ENCODE data around the gene GGA3.

GGA3 gene

DNA sequence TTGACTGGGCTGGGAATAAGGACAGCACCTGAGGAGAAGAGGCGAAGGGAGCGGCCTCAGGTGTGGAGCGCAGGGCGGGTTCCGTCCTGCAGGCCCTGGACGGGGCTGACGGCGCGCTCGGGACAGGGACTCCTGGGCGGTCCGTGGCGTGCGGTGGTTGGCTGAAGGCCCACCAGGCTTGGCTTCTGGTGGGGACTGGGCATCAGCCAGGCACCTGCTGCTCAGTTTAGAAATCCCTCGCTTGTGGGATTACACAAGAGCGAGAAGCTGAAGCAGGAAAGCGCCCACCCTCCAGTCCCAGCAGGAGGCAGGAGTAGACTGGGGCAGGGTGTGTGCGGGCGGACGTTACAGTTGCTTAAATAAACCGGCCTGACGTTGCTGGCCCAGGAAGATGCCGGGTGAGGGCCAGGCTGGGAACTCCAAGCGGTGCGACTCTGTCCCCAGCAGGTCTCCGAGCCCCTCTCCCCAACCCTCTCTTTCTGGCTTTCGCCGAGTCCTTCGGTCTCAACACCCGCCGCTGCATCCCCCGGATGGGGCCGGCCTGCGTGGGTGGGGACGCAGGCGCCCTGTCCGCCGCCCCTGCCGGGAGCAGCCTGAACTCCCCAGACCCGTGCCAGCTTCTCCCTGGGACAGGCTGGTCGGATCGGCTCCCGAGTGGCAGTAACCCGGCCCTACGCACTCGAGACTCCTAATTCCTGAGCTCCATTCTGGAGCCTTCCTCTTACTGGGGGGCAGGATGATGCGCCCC lies 9.0 kb upstream of the GGA3 start:
- Histone ChIP-seq H2AK5ac (ENCODE audit: low read length) (no peak overlapping the region), H2BK120ac (ENCODE audit: low read depth, low read length) (no peak overlapping the region), H2BK15ac (replicated peaks; ENCODE audit: low read depth) (no peak overlapping the region), H3K56ac (ENCODE audit: low read length) (peak overlapping the region; percentile 91), H3K4ac (ENCODE audit: low read depth, low read length) (no peak overlapping the region), H3K4me2 (ENCODE audit: low read length) (peak overlapping the region; percentile 99), H3K4me1 (ENCODE audit: control insufficient read depth, low read depth, low read length) (peaks cover 2% of the 10 kb centered on the region), H3K27me3 (ENCODE audit: insufficient read depth, low read length, poor library complexity) (no peaks in the 10 kb centered on the region), H3K79me2 (ENCODE audit: control insufficient read depth, insufficient read depth, low read length) (no peaks in the 10 kb centered on the region), H2BK5ac (ENCODE audit: low read length) (no peak overlapping the region), H3K27ac (ENCODE audit: low read depth, low read length) (no peak overlapping the region), H3K36me3 (ENCODE audit: control insufficient read depth, insufficient read depth, low read length) (peaks cover 11% of the 10 kb centered on the region), H3K18ac (ENCODE audit: low read length) (peak overlapping the region; percentile 33), H3K9ac (ENCODE audit: low read length) (peak overlapping the region; percentile 81), H4K8ac (ENCODE audit: low read depth, low read length) (no peak overlapping the region), H3K79me1 (ENCODE audit: low read length) (no peaks in the 10 kb centered on the region), H3K4me3 (ENCODE audit: low read length) (peak overlapping the region; percentile 81), H3K23ac (ENCODE audit: low read length) (no peak overlapping the region), H4K5ac (ENCODE audit: low read length) (no peak overlapping the region)
- peak; percentile 72 for DNase-seq
- WGBS (ENCODE audit: extremely low coverage, insufficient coverage, low lambda C conversion rate), result no CpG with 5 or more reads among the region's 47 CpGs

DNA sequence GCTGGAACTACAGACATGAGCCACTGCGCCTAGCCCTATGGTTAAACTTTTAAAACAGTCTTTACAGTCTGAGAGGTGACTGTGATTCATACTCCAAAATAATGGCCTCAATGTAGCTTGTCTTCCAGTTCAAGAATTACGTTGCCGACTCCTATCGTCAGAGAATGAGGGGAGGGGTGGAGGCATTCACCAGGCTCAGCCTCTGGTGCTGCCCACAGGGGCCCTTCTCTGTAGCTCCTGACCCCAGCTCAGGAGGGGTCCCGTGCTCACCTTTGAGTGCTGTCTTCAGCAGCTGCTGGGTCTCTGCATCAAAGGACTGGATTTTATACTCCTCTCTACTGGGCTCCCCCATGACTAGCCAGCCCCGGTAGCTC lies 8.4 kb upstream of the GGA3 start:
- no peak overlapping the region for H2AK5ac ChIP-seq (ENCODE audit: low read length)
- H3K4me2 ChIP-seq (ENCODE audit: low read length), result peak overlapping the region; percentile 99
- no peaks in the 10 kb centered on the region for H3K79me1 ChIP-seq (ENCODE audit: low read length)
- H3K4me3 ChIP-seq (ENCODE audit: low read length), result no peak overlapping the region
- H2BK5ac ChIP-seq (ENCODE audit: low read length), result no peak overlapping the region
- no peak overlapping the region for H3K23ac ChIP-seq (ENCODE audit: low read length)
- H3K27me3 ChIP-seq (ENCODE audit: insufficient read depth, low read length, poor library complexity), result no peaks in the 10 kb centered on the region
- peak overlapping the region; percentile 91 for H3K56ac ChIP-seq (ENCODE audit: low read length)
- H2BK15ac ChIP-seq (replicated peaks; ENCODE audit: low read depth), result no peak overlapping the region
- H3K27ac ChIP-seq (ENCODE audit: low read depth, low read length), result no peak overlapping the region
- no peak overlapping the region for H3K4ac ChIP-seq (ENCODE audit: low read depth, low read length)
- peaks cover 2% of the 10 kb centered on the region for H3K4me1 ChIP-seq (ENCODE audit: control insufficient read depth, low read depth, low read length)
- H3K79me2 ChIP-seq (ENCODE audit: control insufficient read depth, insufficient read depth, low read length), result no peaks in the 10 kb centered on the region
- no peak overlapping the region for H4K8ac ChIP-seq (ENCODE audit: low read depth, low read length)
- no peak for DNase-seq
- no peak overlapping the region for H2BK120ac ChIP-seq (ENCODE audit: low read depth, low read length)
- WGBS (ENCODE audit: extremely low coverage, insufficient coverage, low lambda C conversion rate), result no CpG with 5 or more reads among the region's 6 CpGs
- peaks cover 11% of the 10 kb centered on the region for H3K36me3 ChIP-seq (ENCODE audit: control insufficient read depth, insufficient read depth, low read length)
- H4K5ac ChIP-seq (ENCODE audit: low read length), result no peak overlapping the region
- H3K9ac ChIP-seq (ENCODE audit: low read length), result peak overlapping the region; percentile 81
- no peak overlapping the region for H3K18ac ChIP-seq (ENCODE audit: low read length)

DNA sequence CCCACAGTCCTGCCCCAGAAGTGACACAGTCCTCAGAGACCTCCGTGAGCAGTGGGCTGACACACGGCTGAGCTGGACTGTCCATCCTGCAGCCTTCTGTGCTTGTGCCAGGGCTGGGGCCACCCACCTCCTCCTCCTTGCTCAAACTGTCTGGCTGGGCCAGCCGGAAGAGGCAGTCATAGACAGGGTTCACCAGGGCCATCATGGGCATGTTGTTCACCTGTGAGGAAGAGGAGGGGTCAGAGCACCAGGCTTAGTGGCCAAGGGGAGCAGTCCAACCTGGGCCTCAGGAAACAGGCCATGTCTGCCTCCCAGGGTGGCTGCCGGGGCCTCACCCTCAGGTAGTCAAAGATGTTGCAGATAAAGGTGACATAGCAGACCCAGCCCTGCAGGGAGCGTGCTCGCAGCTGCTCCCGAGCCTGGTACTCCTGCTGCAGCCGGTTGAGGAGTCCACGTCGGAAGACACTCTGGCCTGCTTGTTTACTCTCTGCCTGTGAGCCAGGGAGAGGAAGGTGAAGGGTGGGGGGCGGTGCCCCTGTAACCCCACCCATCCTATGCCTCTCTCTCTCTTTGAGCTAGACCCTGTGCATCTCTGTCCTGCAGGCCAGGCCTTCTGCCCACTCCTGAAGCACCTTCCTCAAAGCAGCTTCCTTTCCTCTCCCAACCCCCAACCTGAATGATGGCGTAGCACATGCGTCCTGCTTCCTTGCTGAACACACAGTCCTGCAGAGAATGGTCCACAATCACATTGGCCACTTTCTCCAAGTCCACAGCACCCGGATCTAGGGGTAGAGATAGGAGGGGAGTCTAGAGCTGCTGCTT lies 6.2 kb upstream of the GGA3 start:
- Histone ChIP-seq H4K8ac (ENCODE audit: low read depth, low read length) (no peak overlapping the region), H3K4me1 (ENCODE audit: control insufficient read depth, low read depth, low read length) (peaks cover 2% of the 10 kb centered on the region), H3K18ac (ENCODE audit: low read length) (no peak overlapping the region), H3K4ac (ENCODE audit: low read depth, low read length) (no peak overlapping the region), H2AK5ac (ENCODE audit: low read length) (peak overlapping the region; percentile 43), H3K56ac (ENCODE audit: low read length) (peak overlapping the region; percentile 79), H2BK15ac (replicated peaks; ENCODE audit: low read depth) (no peak overlapping the region), H3K23ac (ENCODE audit: low read length) (no peak overlapping the region), H3K9ac (ENCODE audit: low read length) (peak overlapping the region; percentile 35), H3K4me3 (ENCODE audit: low read length) (no peak overlapping the region), H3K79me1 (ENCODE audit: low read length) (peaks cover 8% of the 10 kb centered on the region), H3K4me2 (ENCODE audit: low read length) (no peak overlapping the region), H2BK120ac (ENCODE audit: low read depth, low read length) (no peak overlapping the region), H3K79me2 (ENCODE audit: control insufficient read depth, insufficient read depth, low read length) (peaks cover 6% of the 10 kb centered on the region), H3K27ac (ENCODE audit: low read depth, low read length) (no peak overlapping the region), H3K27me3 (ENCODE audit: insufficient read depth, low read length, poor library complexity) (no peaks in the 10 kb centered on the region), H4K5ac (ENCODE audit: low read length) (no peak overlapping the region), H3K36me3 (ENCODE audit: control insufficient read depth, insufficient read depth, low read length) (peaks cover 12% of the 10 kb centered on the region), H2BK5ac (ENCODE audit: low read length) (no peak overlapping the region)
- peak; percentile 85 for DNase-seq
- WGBS (ENCODE audit: extremely low coverage, insufficient coverage, low lambda C conversion rate), result no CpG with 5 or more reads among the region's 14 CpGs

DNA sequence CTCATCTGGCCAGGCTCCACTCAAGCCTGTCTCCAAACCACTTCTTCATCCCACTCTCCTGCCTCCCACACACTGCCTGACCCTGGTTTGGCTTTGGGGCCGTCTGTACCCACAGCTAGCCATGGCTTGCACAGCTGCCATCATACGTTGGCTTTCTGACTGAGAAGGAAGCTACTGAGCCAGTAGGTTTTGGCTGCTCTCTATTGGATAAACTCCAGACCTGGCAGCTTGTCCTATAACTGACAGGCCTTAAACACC lies 5.7 kb upstream of the GGA3 start:
- H3K9ac ChIP-seq (ENCODE audit: low read length), result no peak overlapping the region
- no peak for DNase-seq
- no peak overlapping the region for H3K56ac ChIP-seq (ENCODE audit: low read length)
- H3K4me1 ChIP-seq (ENCODE audit: control insufficient read depth, low read depth, low read length), result peaks cover 5% of the 10 kb centered on the region
- no peak overlapping the region for H3K18ac ChIP-seq (ENCODE audit: low read length)
- no peak overlapping the region for H3K4me3 ChIP-seq (ENCODE audit: low read length)
- peaks cover 12% of the 10 kb centered on the region for H3K79me1 ChIP-seq (ENCODE audit: low read length)
- peaks cover 11% of the 10 kb centered on the region for H3K79me2 ChIP-seq (ENCODE audit: control insufficient read depth, insufficient read depth, low read length)
- H3K36me3 ChIP-seq (ENCODE audit: control insufficient read depth, insufficient read depth, low read length), result peaks cover 12% of the 10 kb centered on the region
- H3K27me3 ChIP-seq (ENCODE audit: insufficient read depth, low read length, poor library complexity), result no peaks in the 10 kb centered on the region
- H4K5ac ChIP-seq (ENCODE audit: low read length), result no peak overlapping the region
- H3K4ac ChIP-seq (ENCODE audit: low read depth, low read length), result no peak overlapping the region
- no peak overlapping the region for H3K27ac ChIP-seq (ENCODE audit: low read depth, low read length)
- H4K8ac ChIP-seq (ENCODE audit: low read depth, low read length), result no peak overlapping the region
- no CpG with 5 or more reads among the region's 2 CpGs for WGBS (ENCODE audit: extremely low coverage, insufficient coverage, low lambda C conversion rate)
- H3K4me2 ChIP-seq (ENCODE audit: low read length), result no peak overlapping the region
- no peak overlapping the region for H2BK5ac ChIP-seq (ENCODE audit: low read length)
- no peak overlapping the region for H2AK5ac ChIP-seq (ENCODE audit: low read length)
- no peak overlapping the region for H3K23ac ChIP-seq (ENCODE audit: low read length)
- H2BK15ac ChIP-seq (replicated peaks; ENCODE audit: low read depth), result no peak overlapping the region
- no peak overlapping the region for H2BK120ac ChIP-seq (ENCODE audit: low read depth, low read length)

DNA sequence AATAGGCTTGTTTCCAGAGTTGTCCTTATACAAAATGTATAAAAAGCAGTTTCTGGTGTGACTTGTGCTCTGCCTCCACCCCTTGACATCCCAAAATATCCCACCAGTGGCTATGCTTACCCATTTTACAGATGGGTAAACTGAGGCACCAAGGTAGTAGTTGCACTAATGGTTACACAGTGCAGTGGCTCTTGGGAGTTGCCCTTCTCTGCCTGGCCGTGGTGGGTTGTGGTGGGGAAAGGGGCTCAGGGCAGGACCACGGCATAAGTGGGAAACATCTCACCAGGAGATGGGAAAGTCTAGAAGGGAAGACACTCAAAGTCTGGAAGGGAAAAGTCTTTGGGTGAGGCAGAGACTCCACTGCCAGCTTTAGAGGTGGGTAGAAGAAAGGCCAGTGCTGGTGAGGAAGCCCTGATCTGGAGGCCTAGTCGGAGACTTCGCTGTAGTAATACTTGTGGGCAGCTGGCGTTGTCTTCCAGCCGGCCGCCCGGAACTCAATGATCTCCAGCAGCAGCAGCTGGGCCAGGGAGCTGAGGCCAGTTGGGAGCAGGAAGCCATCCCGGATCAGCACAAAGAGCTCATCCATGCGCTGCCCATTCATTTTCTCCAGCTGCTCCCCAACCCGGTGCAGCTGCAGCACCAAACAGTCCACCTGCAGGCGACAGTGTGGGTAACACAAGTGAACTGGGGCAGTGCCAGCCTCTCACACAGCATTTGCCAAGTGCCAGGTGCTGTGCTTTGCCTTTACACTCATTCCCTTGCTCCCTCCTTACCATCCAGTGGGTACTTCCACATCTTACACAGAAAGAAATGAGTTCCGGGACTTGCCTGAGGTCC lies 5.1 kb upstream of the GGA3 start:
- H4K5ac ChIP-seq (ENCODE audit: low read length), result no peak overlapping the region
- H2BK5ac ChIP-seq (ENCODE audit: low read length), result no peak overlapping the region
- H3K56ac ChIP-seq (ENCODE audit: low read length), result no peak overlapping the region
- H3K4me1 ChIP-seq (ENCODE audit: control insufficient read depth, low read depth, low read length), result peaks cover 5% of the 10 kb centered on the region
- peaks cover 14% of the 10 kb centered on the region for H3K79me2 ChIP-seq (ENCODE audit: control insufficient read depth, insufficient read depth, low read length)
- H3K36me3 ChIP-seq (ENCODE audit: control insufficient read depth, insufficient read depth, low read length), result peaks cover 12% of the 10 kb centered on the region
- no peak overlapping the region for H3K18ac ChIP-seq (ENCODE audit: low read length)
- no peak overlapping the region for H3K4me2 ChIP-seq (ENCODE audit: low read length)
- no peak overlapping the region for H2AK5ac ChIP-seq (ENCODE audit: low read length)
- no peak overlapping the region for H3K4me3 ChIP-seq (ENCODE audit: low read length)
- no CpG with 5 or more reads among the region's 13 CpGs for WGBS (ENCODE audit: extremely low coverage, insufficient coverage, low lambda C conversion rate)
- no peak overlapping the region for H2BK120ac ChIP-seq (ENCODE audit: low read depth, low read length)
- peaks cover 14% of the 10 kb centered on the region for H3K79me1 ChIP-seq (ENCODE audit: low read length)
- H3K23ac ChIP-seq (ENCODE audit: low read length), result no peak overlapping the region
- no peak overlapping the region for H4K8ac ChIP-seq (ENCODE audit: low read depth, low read length)
- H3K4ac ChIP-seq (ENCODE audit: low read depth, low read length), result no peak overlapping the region
- no peaks in the 10 kb centered on the region for H3K27me3 ChIP-seq (ENCODE audit: insufficient read depth, low read length, poor library complexity)
- no peak for DNase-seq
- H3K27ac ChIP-seq (ENCODE audit: low read depth, low read length), result no peak overlapping the region
- no peak overlapping the region for H3K9ac ChIP-seq (ENCODE audit: low read length)
- H2BK15ac ChIP-seq (replicated peaks; ENCODE audit: low read depth), result no peak overlapping the region
